WTC11 (cell line): ENCODE data around the gene IST1. TPM values are rescaled to one million over a fixed set of nuclear protein-coding genes. Genes with fewer than 3 reads are reported as not detected.

ENCODE experiments used
- ATAC-seq: fragments of 200-7000 bp; cut with Tn5 transposase; 2 replicates; pipeline ENCODE4 v1.10.0; 2021; ENCODE audit warnings: mild to moderate bottlenecking, moderate library complexity
- CTCF ChIA-PET: fragments of 300-600 bp; sonication (Branson Sonifier 250); formaldehyde crosslinking; loops from one replicate; lab custom pipeline; 2021; ENCODE audit warnings: antibody characterized with exemption; lab: Charles Lee
- POLR2A ChIA-PET: fragments of 350-600 bp; sonication (Branson Sonifier 250); formaldehyde crosslinking; loops from one replicate; lab custom pipeline; 2021; ENCODE audit warnings: antibody characterized with exemption; lab: Charles Lee
- DNase-seq: peaks from one replicate; pipeline ENCODE4 v3.0.0; 2021; ENCODE audit warnings: low spot score
- H3K27ac Mint-ChIP-seq: 2 replicates; pipeline ENCODE4 v1.8.0; 2021; ENCODE audit warnings: mixed read lengths
- H3K27me3 Mint-ChIP-seq: 2 replicates; pipeline ENCODE4 v1.8.0; 2021; ENCODE audit warnings: low read depth, mild to moderate bottlenecking, moderate library complexity, mixed read lengths
- H3K36me3 Mint-ChIP-seq: 2 replicates; pipeline ENCODE4 v1.8.0; 2021; ENCODE audit warnings: mixed read lengths
- H3K4me1 Mint-ChIP-seq: 2 replicates; pipeline ENCODE4 v1.8.0; 2022; ENCODE audit warnings: mixed read lengths
- H3K4me3 Mint-ChIP-seq: 2 replicates; pipeline ENCODE4 v1.8.0; 2021; ENCODE audit warnings: mild to moderate bottlenecking, moderate library complexity, mixed read lengths
- H3K9me3 Mint-ChIP-seq: 2 replicates; pipeline ENCODE4 v1.8.0; 2021; ENCODE audit warnings: mixed read lengths
- AFF4 ChIP-seq: sonication (generic); formaldehyde crosslinking; IDR thresholded peaks from 2 replicates; pipeline ENCODE4 v1.8.1; 2023; ENCODE audit warnings: mild to moderate bottlenecking, missing genetic modification reagents, borderline replicate concordance
- AR ChIP-seq: fragments of 250-450 bp; sonication (Bioruptor Pico); IDR thresholded peaks from 2 replicates; pipeline ENCODE4 v1.9.0; 2021; ENCODE audit warnings: mild to moderate bottlenecking
- ARID4B ChIP-seq: sonication (generic); formaldehyde crosslinking; IDR thresholded peaks from 2 replicates; pipeline ENCODE4 v1.8.0; 2023; ENCODE audit warnings: missing genetic modification reagents, mild to moderate bottlenecking, borderline replicate concordance
- CREB1 ChIP-seq: sonication (generic); formaldehyde crosslinking; IDR thresholded peaks from 2 replicates; pipeline ENCODE4 v1.8.0; 2023; ENCODE audit warnings: mild to moderate bottlenecking, missing genetic modification reagents
- CREM ChIP-seq: sonication (generic); formaldehyde crosslinking; IDR thresholded peaks from 2 replicates; pipeline ENCODE4 v1.8.1; 2022; ENCODE audit warnings: mild to moderate bottlenecking, missing genetic modification reagents, moderate library complexity
- HMGA2 ChIP-seq: fragments of 250-450 bp; sonication (Bioruptor Pico); IDR thresholded peaks from 2 replicates; pipeline ENCODE4 v1.4.0; 2021; ENCODE audit warnings: mild to moderate bottlenecking, moderate library complexity
- MYBL2 ChIP-seq: sonication (generic); formaldehyde crosslinking; IDR thresholded peaks from 2 replicates; pipeline ENCODE4 v1.8.1; 2023; ENCODE audit warnings: mild to moderate bottlenecking, moderate library complexity, missing genetic modification reagents
- PREB ChIP-seq: sonication (generic); formaldehyde crosslinking; IDR thresholded peaks from 2 replicates; pipeline ENCODE4 v1.8.1; 2022; ENCODE audit warnings: mild to moderate bottlenecking, missing genetic modification reagents, moderate library complexity, borderline replicate concordance
- SP1 ChIP-seq: sonication (generic); formaldehyde crosslinking; conservative IDR thresholded peaks from 2 replicates; pipeline ENCODE4 v1.8.1; 2022; ENCODE audit warnings: missing genetic modification reagents
- ZMAT4 ChIP-seq: fragments of 250-450 bp; sonication (Bioruptor Pico); IDR thresholded peaks from 2 replicates; pipeline ENCODE4 v1.9.0; 2021; ENCODE audit warnings: mild to moderate bottlenecking
- ZNF317 ChIP-seq: sonication (generic); formaldehyde crosslinking; IDR thresholded peaks from 2 replicates; pipeline ENCODE4 v1.8.1; 2023; ENCODE audit warnings: low read depth, mild to moderate bottlenecking, moderate library complexity, missing genetic modification reagents, borderline replicate concordance
- ZNF532 ChIP-seq: fragments of 250-450 bp; sonication (Bioruptor Pico); IDR thresholded peaks from 2 replicates; pipeline ENCODE4 v1.9.0; 2021; ENCODE audit warnings: mild to moderate bottlenecking, borderline replicate concordance
- total RNA-seq: library from RNA; stranded (reverse); gene quantifications from 3 replicates; pipeline ENCODE4 v1.2.3, GENCODE V29; 2021

IST1 gene
- total RNA-seq, 1 experiment from 2014 or later = 272 TPM

- ATAC-seq = no peak
- ChIA-PET CTCF (no interaction called here), POLR2A (no interaction called here)
Observed at GRCh38 chr16:71859762-71860521, 35.4 kb upstream of the IST1 start.

GRCh38 chr16:71863995-71864394, 31.3 kb upstream of the IST1 start:
- ChIA-PET POLR2A (no interaction called here), CTCF (interaction anchor here (2.1 kb wide), 1 partner anchor 19 kb away, joined by 13 read pairs; the partner anchor contains the start of gene ZNF821)
- H3K4me1 Mint-ChIP-seq = peaks cover 10% of the 10 kb centered on the region
- no peaks in the 10 kb centered on the region for H3K9me3 Mint-ChIP-seq
- H3K36me3 Mint-ChIP-seq = peaks cover 43% of the 10 kb centered on the region
- DNase-seq = no peak
- ATAC-seq = no peak
- no peak overlapping the region for H3K27ac Mint-ChIP-seq
- H3K27me3 Mint-ChIP-seq = no peaks in the 10 kb centered on the region
- H3K4me3 Mint-ChIP-seq = no peak overlapping the region
- TF ChIP-seq SP1 (CRISPR knock-in tag) (no peak), ZNF532 (CRISPR knock-in tag) (no peak), PREB (CRISPR knock-in tag) (no peak), AFF4 (CRISPR knock-in tag) (no peak), CREM (CRISPR knock-in tag) (no peak), MYBL2 (CRISPR knock-in tag) (no peak), ZNF317 (CRISPR knock-in tag) (no peak), HMGA2 (CRISPR knock-in tag) (no peak), CREB1 (no peak), ZMAT4 (no peak), ARID4B (no peak)

More at GRCh38 chr16:71859762-71860521, 35.4 kb upstream of the IST1 start:
- H3K36me3 Mint-ChIP-seq = peaks cover 32% of the 10 kb centered on the region
- H3K27ac Mint-ChIP-seq = peak overlapping the region; percentile 74; the same call in 1 of the 2 replicates
- TF ChIP-seq AR = no peak
- H3K9me3 Mint-ChIP-seq = no peaks in the 10 kb centered on the region
- no peaks in the 10 kb centered on the region for H3K4me1 Mint-ChIP-seq
- H3K4me3 Mint-ChIP-seq = no peak overlapping the region
- no peaks in the 10 kb centered on the region for H3K27me3 Mint-ChIP-seq
- no peak for DNase-seq
